NK-92 (cell line): Measurements from ENCODE around the gene CCNF.
A peak's percentile ranks its signal among the peaks of the same experiment; 100 is the strongest.
"Not testable (repeated sequence)": the region's sequence is repeated elsewhere in the genome, so short reads cannot be mapped to it uniquely, and the experiment has no call there.

Source experiments
- DNase-seq: peaks from one replicate; lab custom pipeline; 2025; ENCODE audit not compliant: unreplicated experiment; lab: John Stamatoyannopoulos, UW

CCNF gene

DNA sequence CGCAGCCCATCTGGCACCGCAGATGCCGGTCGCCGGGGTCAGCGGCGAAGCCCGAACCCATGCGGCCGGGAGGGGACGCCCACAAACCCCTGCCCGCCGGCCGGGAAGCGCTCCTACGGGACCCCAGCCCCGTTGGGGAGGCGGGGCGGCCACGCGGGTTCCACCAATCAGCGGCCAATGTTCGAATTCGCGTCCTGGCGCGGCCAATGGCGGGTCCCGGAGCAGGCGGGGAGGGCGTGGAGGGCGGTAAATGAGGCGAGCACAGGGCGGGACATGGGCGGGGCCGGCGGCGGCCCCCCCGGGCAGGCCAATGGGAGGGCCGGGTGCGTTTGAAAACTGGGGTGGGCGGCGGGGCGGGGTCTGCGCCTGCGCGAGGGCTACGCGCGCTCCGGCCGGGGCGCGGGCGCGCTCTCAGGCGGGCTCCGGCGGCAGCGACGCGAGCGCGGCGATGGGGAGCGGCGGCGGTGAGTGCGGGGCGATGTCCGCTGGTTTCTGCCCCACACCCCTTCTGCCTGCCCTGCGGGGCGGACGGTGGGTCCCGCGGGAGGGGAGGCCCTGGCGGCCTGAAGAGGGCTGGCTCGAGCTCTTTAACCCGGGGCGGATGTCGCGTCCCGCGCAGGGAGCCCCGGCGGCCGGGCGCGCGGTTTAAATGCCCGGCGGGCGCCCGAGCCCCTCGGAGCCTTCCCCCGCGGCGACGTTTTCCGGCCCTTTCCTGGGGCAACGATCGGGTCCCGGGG, at the start of gene CCNF:
Gene CCNF, plus strand, starts transcription at position 414 of the 737 bp plus-strand sequence. Its CDS starts 35 bp downstream, at position 449.
- peak; percentile 80 for DNase-seq

DNA sequence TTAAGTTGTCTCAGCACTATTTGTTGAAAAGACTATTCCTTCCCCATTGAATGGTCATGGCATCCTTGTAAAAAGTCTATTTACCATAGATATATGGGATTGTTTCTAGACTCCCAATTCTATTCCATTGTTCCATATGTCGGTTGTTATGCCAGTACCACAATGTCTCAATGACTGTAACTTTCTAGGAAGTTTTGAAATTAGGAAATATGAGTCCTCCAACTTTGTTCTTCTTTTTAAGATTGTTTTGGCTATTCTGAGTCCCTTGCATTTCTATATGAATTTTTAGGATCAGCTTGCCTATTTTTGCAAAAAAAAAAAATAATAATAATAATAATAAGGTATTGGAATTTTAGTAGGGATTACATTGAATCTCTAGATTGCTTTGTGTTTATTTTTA, 45.7 kb upstream of the CCNF start:
- no peak for DNase-seq

DNA sequence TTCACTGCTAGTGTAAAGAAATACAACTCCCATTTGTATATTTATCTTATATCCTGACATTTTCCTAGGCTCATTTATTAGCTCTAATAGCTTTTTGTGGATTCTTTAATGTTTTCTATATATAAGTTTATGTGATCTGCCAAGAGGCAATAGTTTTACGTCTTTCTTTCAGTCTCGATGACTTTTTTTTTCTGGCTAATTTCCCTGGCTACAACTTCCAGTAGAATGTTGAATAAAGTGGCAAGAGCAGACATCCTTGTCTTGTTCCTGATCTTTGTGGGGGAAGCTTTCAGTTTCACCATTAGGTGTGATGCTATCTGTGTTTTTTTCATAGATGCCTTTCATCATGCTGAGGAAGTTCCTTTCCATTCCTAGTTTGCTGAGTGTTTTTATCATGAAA, 44.8 kb upstream of the CCNF start:
- no peak for DNase-seq

DNA sequence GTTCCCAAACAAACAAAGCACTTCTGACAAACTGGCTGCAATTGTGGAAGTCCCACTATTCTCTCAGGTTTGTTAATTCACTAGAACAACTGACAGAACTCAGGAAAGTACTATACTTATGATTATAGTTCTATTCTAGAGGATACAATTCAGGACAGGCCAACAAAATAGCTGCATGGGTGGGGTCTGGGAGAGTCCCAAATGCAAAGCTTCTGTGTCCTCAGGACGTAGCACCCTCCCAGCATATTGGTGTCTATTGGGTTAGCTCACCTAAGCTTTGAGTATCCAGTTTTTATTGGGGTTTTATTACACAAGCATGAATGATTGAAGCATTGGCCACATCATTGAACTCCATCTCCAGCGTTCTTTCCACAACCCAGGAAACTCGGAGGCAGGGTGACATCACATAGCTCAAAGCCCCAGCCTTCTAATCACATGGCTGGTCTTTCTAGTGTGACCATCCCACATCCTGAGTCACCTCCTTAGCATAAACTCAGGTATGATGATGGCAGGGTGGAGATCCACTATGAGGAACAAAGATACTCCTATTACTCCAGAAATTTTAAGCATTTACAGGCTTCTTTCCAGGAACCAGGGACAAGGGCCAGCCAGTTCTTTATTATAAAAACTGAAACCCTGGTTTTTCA, 43.9 kb upstream of the CCNF start:
- no peak for DNase-seq

DNA sequence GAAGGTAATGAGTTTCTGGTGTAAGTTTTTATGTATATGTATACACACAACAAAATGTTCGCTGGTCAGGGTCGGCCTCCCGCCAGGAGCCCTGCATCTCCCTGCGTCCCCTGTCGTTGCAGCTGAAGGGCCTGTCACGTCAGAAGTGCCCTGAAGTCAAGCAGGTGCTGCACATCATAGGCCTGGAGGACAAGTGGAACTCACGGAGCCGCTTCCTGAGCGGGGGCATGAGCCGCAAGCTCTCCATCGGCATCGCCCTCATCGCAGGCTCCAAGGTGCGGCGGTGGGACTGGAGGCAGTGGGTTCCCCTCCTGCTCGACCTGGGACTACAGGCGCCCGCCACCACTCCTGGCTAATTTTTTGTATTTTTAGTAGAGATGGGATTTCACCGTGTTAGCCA, 43.3 kb upstream of the CCNF start:
- DNase-seq, result not testable (repeated sequence)

DNA sequence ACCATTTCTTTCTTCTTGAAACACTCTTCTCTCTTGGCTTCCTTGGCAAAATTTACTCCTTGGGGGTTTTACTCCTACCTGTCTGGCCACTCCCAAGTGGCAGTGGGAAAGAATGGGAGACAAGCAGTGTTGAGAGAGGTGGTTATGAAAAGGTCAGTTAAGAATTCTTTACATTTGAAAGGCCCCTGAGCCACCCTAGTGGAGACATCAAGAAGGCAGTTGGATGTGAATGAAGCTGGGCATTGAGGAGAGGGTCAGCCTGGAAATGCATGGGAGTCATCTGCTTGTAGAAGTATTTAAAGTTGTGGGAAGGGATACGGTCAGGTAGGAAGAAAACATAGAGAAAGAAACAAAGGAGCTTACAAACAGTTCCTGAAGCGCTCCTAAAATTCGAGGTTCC, 42.3 kb upstream of the CCNF start:
- DNase-seq, result no peak

DNA sequence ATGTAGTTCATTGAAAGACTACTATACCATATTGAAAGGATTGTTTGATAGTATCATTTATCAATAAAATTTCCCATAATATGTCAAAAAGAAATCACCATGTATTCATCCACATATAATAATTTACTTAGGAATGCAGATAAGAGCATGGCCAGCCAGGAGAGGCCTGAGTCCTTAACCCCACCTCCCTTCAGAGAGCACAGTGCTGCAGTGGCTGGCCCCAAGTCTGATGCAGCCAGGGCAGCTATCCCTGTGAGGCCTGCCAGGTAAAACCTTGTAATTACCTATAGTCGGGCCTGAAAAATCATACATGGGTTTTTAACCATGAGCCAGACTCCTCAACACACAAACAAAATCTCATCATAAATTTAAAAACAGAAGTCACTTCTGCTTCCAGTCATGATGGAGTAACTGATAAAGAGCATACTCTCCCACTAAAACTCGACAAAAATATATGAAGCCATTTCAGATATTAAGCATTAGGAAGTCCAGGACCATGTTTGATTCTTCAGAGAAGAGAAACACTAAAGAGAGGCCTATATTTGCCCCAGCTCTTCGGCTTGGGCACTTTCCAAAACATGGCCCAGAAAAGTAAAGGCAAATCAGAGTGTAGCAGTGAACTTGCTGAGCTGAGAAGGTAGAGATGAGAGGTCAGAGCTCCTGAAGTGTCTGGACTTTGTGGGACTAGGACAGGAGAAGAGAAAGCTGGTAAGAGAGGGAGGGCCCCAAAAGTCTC, 40.9 kb upstream of the CCNF start:
- no peak for DNase-seq

GRCh38 chr16:2388875-2389433, 40.3 kb upstream of the CCNF start:
- no peak for DNase-seq

GRCh38 chr16:2392025-2392424, 37.2 kb upstream of the CCNF start:
- DNase-seq, result no peak

DNA sequence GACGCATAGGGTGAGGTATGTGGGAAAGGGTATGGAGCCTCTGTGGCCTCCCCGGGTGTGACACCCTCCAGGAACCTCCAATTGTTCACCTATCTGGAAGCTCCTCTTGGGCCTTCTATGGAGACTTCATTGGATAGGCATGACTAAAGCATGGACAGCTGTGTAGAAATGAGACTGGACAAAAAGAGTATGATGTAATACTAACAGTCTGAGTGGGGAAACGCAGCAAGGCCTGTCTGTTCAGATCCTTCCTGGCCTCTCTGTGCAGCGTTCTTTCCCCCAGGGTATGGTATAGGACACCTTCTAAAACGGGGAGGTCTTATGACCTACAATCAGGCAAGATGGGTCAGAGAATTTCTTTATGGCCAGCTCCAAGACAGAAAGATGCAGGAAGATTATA, 30.7 kb upstream of the CCNF start:
- DNase-seq, result no peak

GRCh38 chr16:2404099-2404498, 25.1 kb upstream of the CCNF start:
- DNase-seq, result no peak

- no peak for DNase-seq
Observed at GRCh38 chr16:2415085-2415484, 14.2 kb upstream of the CCNF start.

DNA sequence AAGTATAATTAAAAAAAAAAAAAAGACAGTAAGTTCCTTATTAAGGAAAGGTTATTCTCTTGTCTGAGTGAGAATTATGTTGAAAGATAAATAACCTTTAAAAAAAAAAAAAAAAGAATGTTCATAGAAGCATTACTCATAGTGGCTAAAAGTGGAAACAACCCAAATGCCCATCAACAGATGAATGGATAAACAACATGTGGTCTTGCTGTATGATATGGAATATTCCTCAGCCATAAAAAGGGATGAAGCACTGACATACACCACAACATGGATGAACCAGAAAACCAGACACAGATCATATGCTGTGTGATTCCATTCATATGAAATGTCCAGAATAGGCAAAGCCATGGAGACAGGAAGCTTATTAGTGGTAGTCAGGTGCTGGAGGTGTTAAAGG, 9.2 kb upstream of the CCNF start:
- no peak for DNase-seq

- DNase-seq, result no peak
Observed at GRCh38 chr16:2422123-2422867, 7.0 kb upstream of the CCNF start.

DNA sequence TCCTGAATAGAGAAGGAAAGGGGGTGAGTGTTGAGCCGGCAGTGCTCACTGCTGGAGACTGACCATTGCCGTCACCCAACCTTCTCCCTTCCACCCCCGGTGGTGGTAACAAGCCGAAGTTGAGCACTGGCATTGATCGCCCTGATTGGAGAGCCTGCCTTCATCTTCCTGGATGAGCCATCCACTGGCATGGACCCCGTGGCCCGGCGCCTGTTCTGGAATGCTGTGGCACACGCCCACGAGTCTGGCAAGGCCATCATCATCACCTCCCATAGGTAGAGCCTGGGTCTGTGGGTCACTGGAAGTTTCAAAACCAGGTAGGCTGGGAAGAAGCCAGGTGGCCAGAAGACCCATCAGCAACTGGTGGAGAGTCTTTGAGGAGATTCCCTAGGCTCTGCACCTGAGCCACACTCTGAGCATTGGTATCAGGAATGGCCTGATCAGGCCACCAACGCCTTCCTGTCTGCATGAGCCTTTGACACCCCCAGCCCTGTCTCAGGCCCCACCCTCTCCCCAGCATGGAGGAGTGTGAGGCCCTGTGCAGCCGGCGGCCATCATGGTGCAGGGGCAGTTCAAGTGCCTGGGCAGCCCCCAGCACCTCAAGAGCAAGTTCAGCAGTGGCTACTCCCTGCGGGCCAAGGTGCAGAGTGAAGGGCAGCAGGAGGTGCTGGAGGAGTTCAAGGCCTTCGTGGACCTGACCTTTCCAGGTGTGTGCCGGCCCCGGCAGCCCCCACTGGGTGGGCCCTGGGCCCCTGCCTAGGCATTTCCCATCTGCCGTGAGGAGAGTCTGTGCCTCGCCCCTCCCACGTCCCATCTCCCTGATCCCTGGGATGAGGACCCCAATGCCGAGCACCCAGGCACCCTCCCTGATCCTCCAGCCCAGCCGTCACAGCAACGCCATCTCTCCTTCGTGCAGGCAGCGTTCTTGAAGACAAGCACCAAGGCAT, 4.9 kb upstream of the CCNF start:
- DNase-seq, result no peak

GRCh38 chr16:2425008-2425518, 4.2 kb upstream of the CCNF start:
- no peak for DNase-seq

DNA sequence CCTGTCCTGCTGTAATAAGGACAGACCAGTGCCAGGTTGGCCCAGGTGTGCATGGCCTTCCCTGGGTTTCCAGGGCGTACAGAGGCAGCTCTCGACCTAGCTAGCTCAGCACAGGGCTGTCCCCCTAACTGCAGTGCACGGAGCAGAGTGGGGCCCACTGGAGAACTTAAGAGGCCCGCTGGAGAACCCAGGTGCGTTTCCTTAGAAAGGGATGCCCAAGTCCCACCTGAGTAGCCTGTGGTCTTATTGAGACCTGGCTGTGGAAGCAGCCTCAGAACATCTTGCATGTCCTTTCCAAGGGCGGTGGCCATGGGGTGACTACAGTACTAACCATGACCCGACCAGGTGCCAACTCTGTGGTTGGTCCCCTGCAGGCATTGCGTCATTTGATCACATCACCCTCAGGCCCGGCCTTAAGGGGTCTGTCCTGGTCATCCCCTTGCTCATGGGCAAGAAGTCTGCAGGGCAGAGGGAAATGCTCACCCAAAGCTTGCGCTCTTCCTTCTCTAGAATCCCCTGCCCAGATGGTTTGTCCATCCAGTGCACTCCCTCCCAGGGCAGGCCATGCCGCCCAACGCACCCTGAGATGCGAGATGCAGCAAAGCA, 3.3 kb upstream of the CCNF start:
- DNase-seq, result no peak

DNA sequence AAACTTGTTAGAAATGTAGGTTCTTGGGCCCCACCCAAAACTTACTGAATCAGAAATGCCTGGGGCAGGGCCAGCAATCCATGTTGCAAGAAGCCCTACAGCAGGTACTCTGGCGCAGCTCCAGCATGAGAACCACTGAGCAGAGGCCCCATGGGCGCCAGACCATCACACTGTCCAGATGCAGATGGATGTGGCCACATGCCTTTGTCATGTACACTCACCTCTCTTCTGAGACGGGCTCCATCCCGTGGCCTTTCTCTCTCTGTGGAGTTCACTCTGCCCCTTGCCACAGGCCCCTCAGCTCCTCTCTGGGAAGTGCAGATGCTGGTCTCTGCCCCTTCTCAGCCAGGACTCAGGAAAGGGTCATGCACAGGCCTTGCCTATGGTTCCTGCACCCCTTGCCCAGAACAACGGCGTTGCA, 2.3 kb upstream of the CCNF start:
- DNase-seq, result no peak

- no peak for DNase-seq
Observed at GRCh38 chr16:2427526-2427925, 1.7 kb upstream of the CCNF start.
